ENCODE data around the gene COL5A1. TPM values are rescaled to one million over a fixed set of nuclear protein-coding genes. Genes with fewer than 3 reads are reported as not detected.

Gene COL5A1
- total RNA-seq, 1 donor, result 295 TPM

GRCh38 chr9:134826336-134827285, 185.0 kb downstream of the COL5A1 start:
- H3K4me3 ChIP-seq (ENCODE audit: low read depth, low read length), result no peak overlapping the region
- no peak for TF ChIP-seq CTCF (IDR thresholded peaks at IDR 0.05; ENCODE audit: insufficient read depth, low read depth, low read length)
- no peak for DNase-seq (ENCODE audit: low read depth)

- TF ChIP-seq CTCF (IDR thresholded peaks at IDR 0.05; ENCODE audit: insufficient read depth, low read depth, low read length), result no peak
- no peak overlapping the region for H3K4me3 ChIP-seq (ENCODE audit: low read depth, low read length)
- no peak for DNase-seq (ENCODE audit: low read depth)
Measured at GRCh38 chr9:134827559-134827958, 186.0 kb downstream of the COL5A1 start.

- TF ChIP-seq CTCF (IDR thresholded peaks at IDR 0.05; ENCODE audit: insufficient read depth, low read depth, low read length), result no peak
- no peak for DNase-seq (ENCODE audit: low read depth)
Measured at GRCh38 chr9:134827993-134828392, 186.4 kb downstream of the COL5A1 start.

GRCh38 chr9:134828892-134829291, 187.3 kb downstream of the COL5A1 start:
- DNase-seq (ENCODE audit: low read depth), result no peak
- H3K4me3 ChIP-seq (ENCODE audit: low read depth, low read length), result no peak overlapping the region
- TF ChIP-seq CTCF (IDR thresholded peaks at IDR 0.05; ENCODE audit: insufficient read depth, low read depth, low read length), result no peak

More at GRCh38 chr9:134827993-134828392, 186.4 kb downstream of the COL5A1 start:
- no peak overlapping the region for H3K4me3 ChIP-seq (ENCODE audit: low read depth, low read length)

GRCh38 chr9:134829356-134829937, 187.8 kb downstream of the COL5A1 start:
- DNase-seq (ENCODE audit: low read depth), result no peak
- no peak for TF ChIP-seq CTCF (IDR thresholded peaks at IDR 0.05; ENCODE audit: insufficient read depth, low read depth, low read length)
- no peak overlapping the region for H3K4me3 ChIP-seq (ENCODE audit: low read depth, low read length)

GRCh38 chr9:134830126-134830525, 188.5 kb downstream of the COL5A1 start:
- TF ChIP-seq CTCF (IDR thresholded peaks at IDR 0.05; ENCODE audit: insufficient read depth, low read depth, low read length), result no peak
- DNase-seq (ENCODE audit: low read depth), result no peak
- H3K4me3 ChIP-seq (ENCODE audit: low read depth, low read length), result no peak overlapping the region

Measured in fibroblast of villous mesenchyme (primary cell).